ENCODE measurements around the gene NOS1AP. TPM values are rescaled to one million over a fixed set of nuclear protein-coding genes. Genes with fewer than 3 reads are reported as not detected.

NOS1AP gene
- total and polyA plus RNA-seq, 2 experiments from 2014 or later: 5.8 to 6.6 TPM

GRCh38 chr1:162390396-162391185, 321.1 kb downstream of the NOS1AP start:
- peaks cover 9% of the 10 kb centered on the region for H3K27me3 Mint-ChIP-seq (ENCODE audit: insufficient read depth, low read depth, poor library complexity)
- Histone ChIP-seq H3K79me2 (replicated peaks; ENCODE audit: insufficient read depth) (no peaks in the 10 kb centered on the region), H2AFZ (no peak overlapping the region), H3F3A (replicated peaks; ENCODE audit: low read depth) (no peaks in the 10 kb centered on the region), H3K4me1 (ENCODE audit: insufficient read depth) (peaks cover 4% of the 10 kb centered on the region; the same call in 1 of the 2 replicates), H3K27ac (ENCODE audit: low read depth) (no peak overlapping the region), H3K27me3 (ENCODE audit: insufficient read depth) (no peaks in the 10 kb centered on the region), H3K36me3 (ENCODE audit: insufficient read depth) (no peaks in the 10 kb centered on the region), H4K20me1 (replicated peaks; ENCODE audit: insufficient read depth) (no peaks in the 10 kb centered on the region), H3K9me2 (ENCODE audit: insufficient read depth) (no peaks in the 10 kb centered on the region), H3K4me3 (no peak overlapping the region), H3K4me2 (no peak overlapping the region)
- no peak overlapping the region for H3K27ac Mint-ChIP-seq
- no peak for ATAC-seq
- H3K9me3 Mint-ChIP-seq: no peaks in the 10 kb centered on the region
- TF ChIP-seq POLR2AphosphoS5 (IDR thresholded peaks at IDR 0.05; ENCODE audit: low read depth): no peak
- no peak for TF ChIP-seq ETS1 (IDR thresholded peaks at IDR 0.05)
- TF ChIP-seq JUNB (IDR thresholded peaks at IDR 0.05; ENCODE audit: unreplicated experiment): no peak
- no peak for TF ChIP-seq ZNF331 (CRISPR knock-in tag; IDR thresholded peaks at IDR 0.05; ENCODE audit: low read depth)
- no peak for TF ChIP-seq EZH2 (IDR thresholded peaks at IDR 0.05; ENCODE audit: low read depth, unreplicated experiment)
- no peak for TF ChIP-seq STAT1 (IDR thresholded peaks at IDR 0.05; ENCODE audit: unreplicated experiment)
- no peak for TF ChIP-seq CREB1 (CRISPR knock-in tag; IDR thresholded peaks at IDR 0.05; ENCODE audit: low read depth)
- TF ChIP-seq ZNF462 (CRISPR knock-in tag; IDR thresholded peaks at IDR 0.05): no peak
- no peak for TF ChIP-seq EZH2phosphoT487 (IDR thresholded peaks at IDR 0.05; ENCODE audit: unreplicated experiment)
- TF ChIP-seq NANOG (IDR thresholded peaks at IDR 0.05; ENCODE audit: borderline replicate concordance): no peak
- TF ChIP-seq REST (IDR thresholded peaks at IDR 0.05; ENCODE audit: unreplicated experiment): no peak
- TF ChIP-seq CTCF (conservative IDR thresholded peaks at IDR 0.05; ENCODE audit: low read depth in 2 of 2): no peak
- no peak for TF ChIP-seq ZNF114 (CRISPR knock-in tag; IDR thresholded peaks at IDR 0.05)
- no peaks in the 10 kb centered on the region for H3K36me3 Mint-ChIP-seq (ENCODE audit: low read depth)
- H3K4me1 Mint-ChIP-seq: peaks cover 33% of the 10 kb centered on the region
- DNase-seq (ENCODE audit: low spot score): no peak
- H3K4me3 Mint-ChIP-seq: no peak overlapping the region
